Body of pancreas (tissue), 4 donors: ENCODE data around the gene CLEC10A. TPM values are rescaled to one million over a fixed set of nuclear protein-coding genes. Genes with fewer than 3 reads are reported as not detected.

Experiments used
- ATAC-seq: fragments of 150-250 bp; one replicate; pipeline ENCODE4 v1.9.1; 2016
- DNase-seq, 4 donors: peaks; one replicate each; pipeline ENCODE4 v3.0.0-alpha.2; 2019
- H3K27ac ChIP-seq, 4 donors: fragments of 200-600 bp; sonication (generic); 1 replicate in 3 of 4; 2 replicates in 1 of 4; pipeline versions ENCODE4 v1.5.1 to v1.6.1; 2016 to 2019; ENCODE audit warnings: mild to moderate bottlenecking in 1 of 4, mixed read lengths in 1 of 4, moderate library complexity in 1 of 4
- H3K27me3 ChIP-seq, 2 donors: fragments of 200-600 bp; sonication (generic); one replicate each; pipeline ENCODE4 v1.6.0; 2016; ENCODE audit warnings: mild to moderate bottlenecking in 1 of 2
- H3K36me3 ChIP-seq, 2 donors: fragments of 200-600 bp; sonication (generic); replicated peaks in 1 of 2; 2 replicates each; pipeline ENCODE4 v1.5.1; 2016; ENCODE audit warnings: low read depth in 2 of 2; ENCODE audit not compliant: insufficient read depth in 1 of 2
- H3K4me1 ChIP-seq: fragments of 200-600 bp; sonication (generic); one replicate; pipeline ENCODE4 v1.6.0; 2016
- H3K4me3 ChIP-seq, 2 donors: fragments of 200-600 bp; sonication (generic); 1 replicate in 1 of 2; 2 replicates in 1 of 2; pipeline ENCODE4 v1.5.1; 2016 to 2019
- H3K9me3 ChIP-seq, 3 donors: fragments of 200-600 bp; sonication (generic); 1 replicate in 2 of 3; 2 replicates in 1 of 3; pipeline ENCODE4 v1.5.1; 2016
- POLR2A ChIP-seq, 3 donors: fragments of 450-650 bp; IDR thresholded peaks; one replicate each; pipeline ENCODE4 v1.6.1; 2016; ENCODE audit warnings: antibody characterized with exemption in 3 of 3, mild to moderate bottlenecking in 2 of 3
- WGBS, 2 donors: methylation state at CpG; one replicate each; pipeline ENCODE4 v1.1.5; 2017; 5-methylcytosine and 5-hydroxymethylcytosine counted together
- intact Hi-C: fragments of 100-400 bp; cut with DNase I; formaldehyde crosslinking; loops from one replicate; pipeline ENCODE4 v1.15.1; 2023
- total RNA-seq, 2 donors: library from RNA; depleted of rRNA; stranded (reverse); fragments of >200 nt; gene quantifications; one replicate each; pipeline ENCODE4 v1.1.0, GENCODE V29; 2016
- TF ChIP-seq, protein P1 (sequence below), 7 experiments: fragments of 450-650 bp in 4 of 7; fragments of 200-600 bp in 3 of 7; sonication (generic) in 3 of 7; IDR thresholded peaks; one replicate each; pipeline ENCODE4 v1.5.1; 2016 to 2019; ENCODE audit warnings: antibody characterized with exemption in 7 of 7

Gene CLEC10A
- total RNA-seq, 2 donors from 2014 or later: 0.33 to 1.0 TPM

DNA sequence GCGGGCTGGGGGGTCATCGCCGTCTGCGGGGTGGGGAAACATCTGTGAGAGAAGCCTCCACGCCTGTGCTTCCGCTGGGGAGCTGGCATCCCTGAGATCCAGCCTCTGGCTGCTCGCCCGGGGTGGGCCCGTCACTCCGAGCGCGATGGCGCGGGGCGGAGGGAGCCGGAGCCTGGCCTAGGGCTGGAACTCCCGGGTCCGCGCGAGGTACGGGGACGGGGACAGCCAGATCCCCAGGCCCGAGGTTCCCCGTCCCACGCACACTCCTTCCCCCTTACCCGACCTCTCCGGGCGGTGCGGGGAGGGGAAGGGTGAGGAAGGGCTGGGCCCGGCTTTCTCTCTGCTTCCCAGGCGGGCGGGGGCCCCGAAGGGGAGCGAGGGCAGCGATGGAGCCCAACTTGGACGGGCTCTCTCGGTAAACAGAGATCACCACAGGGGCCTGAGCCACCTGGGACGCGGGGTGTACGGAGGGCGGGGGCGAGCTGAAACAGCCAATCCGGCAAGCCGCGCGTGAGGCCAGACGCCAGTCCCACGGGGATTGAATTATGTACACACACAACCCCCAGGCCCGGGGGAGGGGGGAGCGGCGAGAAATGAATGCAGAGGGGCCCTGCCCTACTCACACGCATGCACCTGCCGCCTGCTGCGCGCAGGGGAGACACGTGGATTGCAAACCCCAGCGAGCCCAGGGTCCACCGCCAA lies 36.4 kb downstream of the CLEC10A start, which contains the start of gene SLC16A11:
Gene SLC16A11 (minus strand): TSS at position 596 of the 702 bp plus-strand sequence. CDS start 579 bp downstream, at position 17.
- Histone ChIP-seq H3K4me1 (peaks cover 53% of the 10 kb centered on the region), H3K36me3 (no peaks in the 10 kb centered on the region), H3K4me3 (no peak within 1 kb of the TSS), H3K9me3 (no peaks in the 10 kb centered on the region), H3K27me3 (peaks cover 0 to 18% of the 10 kb centered on the region in 2 donors), H3K27ac (peak within 1 kb of the TSS in 3 of 4 donors; percentile 40 to 61 (median 52))
- ATAC-seq (peak; percentile 7), DNase-seq (peak; percentile 50 to 61 (median 57))
- 1 to 10% methylated on average over 13 to 56 of the region's 58 CpGs for WGBS, 2 donors
- peak in 2 of 3 donors; percentile 41 to 42 for TF ChIP-seq POLR2A (IDR thresholded peaks at IDR 0.05)
- TF ChIP-seq, protein P1, sequence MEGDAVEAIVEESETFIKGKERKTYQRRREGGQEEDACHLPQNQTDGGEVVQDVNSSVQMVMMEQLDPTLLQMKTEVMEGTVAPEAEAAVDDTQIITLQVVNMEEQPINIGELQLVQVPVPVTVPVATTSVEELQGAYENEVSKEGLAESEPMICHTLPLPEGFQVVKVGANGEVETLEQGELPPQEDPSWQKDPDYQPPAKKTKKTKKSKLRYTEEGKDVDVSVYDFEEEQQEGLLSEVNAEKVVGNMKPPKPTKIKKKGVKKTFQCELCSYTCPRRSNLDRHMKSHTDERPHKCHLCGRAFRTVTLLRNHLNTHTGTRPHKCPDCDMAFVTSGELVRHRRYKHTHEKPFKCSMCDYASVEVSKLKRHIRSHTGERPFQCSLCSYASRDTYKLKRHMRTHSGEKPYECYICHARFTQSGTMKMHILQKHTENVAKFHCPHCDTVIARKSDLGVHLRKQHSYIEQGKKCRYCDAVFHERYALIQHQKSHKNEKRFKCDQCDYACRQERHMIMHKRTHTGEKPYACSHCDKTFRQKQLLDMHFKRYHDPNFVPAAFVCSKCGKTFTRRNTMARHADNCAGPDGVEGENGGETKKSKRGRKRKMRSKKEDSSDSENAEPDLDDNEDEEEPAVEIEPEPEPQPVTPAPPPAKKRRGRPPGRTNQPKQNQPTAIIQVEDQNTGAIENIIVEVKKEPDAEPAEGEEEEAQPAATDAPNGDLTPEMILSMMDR (IDR thresholded peaks at IDR 0.05): no peak
- intact Hi-C loops: no loop called here

DNA sequence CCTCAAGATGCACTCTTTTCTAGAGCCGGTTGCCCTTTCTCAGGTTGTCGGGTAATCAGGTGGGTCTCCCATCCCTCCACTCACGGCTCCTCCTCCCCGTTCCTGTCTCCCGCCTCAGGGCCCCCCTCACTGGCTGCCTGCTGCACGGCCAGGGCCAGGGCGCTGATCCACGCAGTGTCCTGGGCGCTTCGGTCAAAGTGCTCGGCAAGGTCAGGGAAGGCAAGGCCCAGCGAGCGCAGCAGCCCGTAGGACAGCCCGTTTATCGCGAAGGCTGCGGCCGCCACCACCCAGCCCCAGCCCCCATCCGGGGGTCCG lies 36.9 kb downstream of the CLEC10A start:
- peak overlapping the region in 3 of 4 donors; percentile 40 to 61 (median 52) for H3K27ac ChIP-seq
- 16 to 22% methylated on average over 11 to 13 of the region's 21 CpGs for WGBS, 2 donors

DNA sequence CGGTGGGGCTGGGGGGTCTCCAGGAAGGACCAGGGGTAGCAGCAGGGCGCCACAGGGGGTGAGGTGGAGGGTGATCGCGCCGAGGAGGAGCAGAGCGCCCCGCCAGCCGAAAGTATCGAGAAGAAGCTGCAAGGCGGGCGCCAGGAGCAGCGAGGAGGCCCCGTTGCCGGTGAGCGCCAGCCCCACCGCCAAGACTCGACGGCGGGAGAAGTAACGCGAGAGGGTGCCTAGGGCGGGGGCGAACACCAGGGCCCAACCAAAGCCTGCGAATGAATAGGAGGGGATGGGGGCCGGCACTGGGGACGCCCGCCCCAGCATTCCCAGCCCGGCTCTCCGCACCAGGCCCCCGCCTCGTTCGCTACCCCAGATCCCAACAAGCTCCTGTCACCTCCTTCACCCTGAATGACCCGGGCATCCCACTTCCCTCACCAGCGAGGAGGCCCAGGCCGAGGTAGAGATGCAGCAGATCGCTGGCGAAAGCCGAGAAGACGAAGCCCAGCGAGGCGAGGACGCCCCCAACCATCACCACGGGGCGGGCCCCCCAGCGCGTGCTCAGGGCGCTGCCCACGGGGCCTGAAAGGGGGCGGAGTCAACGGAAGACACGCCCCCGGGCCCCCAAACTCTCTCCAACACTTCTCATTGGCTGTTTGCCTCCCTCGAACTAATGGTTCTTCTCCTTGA lies 37.4 kb downstream of the CLEC10A start:
- DNase-seq (no peak), ATAC-seq (no peak)
- Histone ChIP-seq H3K27ac (peak overlapping the region in 1 of 4 donors; percentile 61), H3K4me1 (peaks cover 53% of the 10 kb centered on the region), H3K27me3 (peaks cover 0 to 18% of the 10 kb centered on the region in 2 donors), H3K4me3 (no peak overlapping the region), H3K9me3 (no peaks in the 10 kb centered on the region), H3K36me3 (no peaks in the 10 kb centered on the region)
- TF ChIP-seq POLR2A (IDR thresholded peaks at IDR 0.05): no peak
- TF ChIP-seq, protein P1 (IDR thresholded peaks at IDR 0.05): no peak
- intact Hi-C loops: no loop called here
- WGBS, 2 donors: 23 to 49% methylated on average over 47 to 53 of the region's 53 CpGs

More for the DNA sequence above, 36.9 kb downstream of the CLEC10A start:
- DNase-seq: peak in 1 of 4 donors; percentile 31
- TF ChIP-seq, protein P1 (IDR thresholded peaks at IDR 0.05): no peak
- TF ChIP-seq POLR2A (IDR thresholded peaks at IDR 0.05): no peak
- Histone ChIP-seq H3K9me3 (no peaks in the 10 kb centered on the region), H3K4me1 (peaks cover 53% of the 10 kb centered on the region), H3K36me3 (no peaks in the 10 kb centered on the region), H3K4me3 (no peak overlapping the region), H3K27me3 (peaks cover 0 to 18% of the 10 kb centered on the region in 2 donors)
- intact Hi-C loops: no loop called here
- no peak for ATAC-seq

DNA sequence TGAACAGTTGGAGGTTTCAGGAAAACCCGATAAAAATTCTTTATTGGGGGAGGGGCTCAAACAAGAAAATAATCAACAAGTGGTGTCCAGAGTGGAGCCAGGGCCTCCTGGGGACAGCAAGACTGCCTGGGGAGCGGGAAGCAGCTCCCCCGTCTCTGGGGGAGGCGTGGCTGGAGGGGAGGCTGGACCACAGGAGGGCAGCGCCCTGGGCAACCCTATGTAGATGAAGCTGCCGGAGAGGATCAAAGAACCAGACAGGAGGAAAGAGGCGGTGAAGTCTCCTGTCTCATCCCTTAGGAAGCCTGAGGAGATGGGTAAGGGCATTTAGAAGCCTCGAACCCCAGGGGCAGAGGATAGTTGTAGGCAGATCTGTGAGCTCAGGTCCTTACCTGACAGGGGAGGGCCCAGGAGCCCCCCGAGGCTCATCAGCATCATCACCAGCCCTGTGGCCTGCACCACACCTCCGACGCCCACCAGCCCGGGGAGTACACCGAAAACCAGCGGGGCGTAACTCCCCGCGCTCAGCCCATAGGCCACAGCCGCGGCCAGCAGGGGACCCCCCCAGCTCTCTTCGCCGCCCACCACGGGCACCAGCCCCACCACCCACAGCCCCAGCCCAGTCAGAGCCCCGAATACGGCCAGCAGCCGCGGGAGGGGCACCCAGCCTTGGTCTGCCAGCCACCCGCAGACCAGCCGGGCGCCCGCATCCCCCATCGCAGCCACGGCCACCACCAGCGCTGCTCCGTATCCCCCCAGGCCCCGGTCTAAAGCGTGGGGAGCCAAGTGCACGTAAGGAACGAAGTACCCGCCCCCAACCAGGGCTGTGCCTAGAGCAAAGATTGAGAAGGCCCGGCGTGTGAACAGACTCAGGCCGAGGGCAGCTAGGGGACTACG lies 38.2 kb downstream of the CLEC10A start:
- no peak for ATAC-seq
- no peak for DNase-seq
- no peak for TF ChIP-seq POLR2A (IDR thresholded peaks at IDR 0.05)
- TF ChIP-seq, protein P1 (IDR thresholded peaks at IDR 0.05): no peak
- Histone ChIP-seq H3K27ac (no peak overlapping the region), H3K36me3 (no peaks in the 10 kb centered on the region), H3K4me3 (no peak overlapping the region), H3K9me3 (no peaks in the 10 kb centered on the region), H3K4me1 (peaks cover 48% of the 10 kb centered on the region), H3K27me3 (peaks cover 0 to 18% of the 10 kb centered on the region in 2 donors)
- intact Hi-C loops: no loop called here
- 37 to 76% methylated on average over 9 to 30 of the region's 43 CpGs for WGBS, 2 donors
